ENCODE data around the gene OTULIN.

Gene OTULIN

DNA sequence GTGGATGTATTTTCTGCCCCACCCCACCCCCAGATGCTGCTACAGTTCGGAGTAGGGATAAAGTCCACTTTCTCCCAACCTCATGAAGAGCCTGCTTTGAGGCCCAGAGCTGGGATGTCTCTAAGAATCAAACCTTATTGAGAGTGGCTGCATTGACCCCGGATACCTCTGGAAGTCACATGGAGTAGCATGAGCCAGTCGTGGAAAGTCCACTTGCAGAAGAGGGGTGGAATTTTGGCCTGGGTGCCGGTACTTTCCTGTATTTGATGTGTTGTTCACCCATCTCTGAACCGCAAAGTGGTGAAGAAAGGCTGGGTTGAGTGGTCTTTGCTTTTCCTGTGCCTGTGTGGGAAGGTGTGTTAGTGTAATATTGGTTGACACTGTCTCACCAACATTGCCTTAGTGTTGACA, 3.7 kb downstream of the OTULIN start:
- no peak for DNase-seq (ENCODE audit: low read depth in 3 of 3)

DNA sequence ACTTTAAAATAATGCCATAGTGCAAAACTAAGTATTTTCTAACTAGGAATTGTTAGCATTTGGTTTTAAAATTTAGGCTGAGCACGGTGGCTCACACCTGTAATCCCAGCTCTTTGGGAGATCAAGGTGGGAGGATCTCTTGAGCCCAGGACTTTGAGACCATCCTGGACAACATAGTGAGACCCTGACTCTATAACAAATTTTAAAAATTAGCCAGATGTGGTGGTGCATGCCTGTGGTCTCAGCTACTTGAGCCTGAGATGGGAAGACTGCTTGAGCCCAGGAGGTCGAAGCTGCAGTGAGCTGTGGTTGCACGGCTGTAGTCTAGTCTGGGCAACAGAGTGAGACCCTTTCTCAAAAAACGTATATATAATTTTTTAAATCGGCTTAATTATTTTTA, 4.9 kb downstream of the OTULIN start:
- no peak for DNase-seq (ENCODE audit: low read depth in 3 of 3)

DNA sequence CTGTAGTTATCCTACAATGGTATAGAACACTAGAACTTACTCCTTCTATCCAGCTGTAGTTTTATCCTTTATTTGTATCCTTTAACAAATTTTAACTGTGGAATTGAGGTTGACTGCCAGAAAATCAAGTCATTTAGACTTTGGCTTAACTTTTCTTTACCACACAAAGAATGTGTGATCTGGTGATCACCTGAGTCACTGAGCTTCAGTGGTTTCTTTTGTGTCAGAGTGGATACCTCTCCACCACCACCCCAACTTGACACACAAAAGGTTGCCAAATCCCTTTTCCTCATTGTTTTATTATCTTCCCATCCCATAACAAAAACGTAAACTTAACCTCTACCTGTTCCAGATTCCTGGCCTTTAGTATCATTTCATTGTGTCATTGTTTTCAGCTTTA, 5.5 kb downstream of the OTULIN start:
- DNase-seq (ENCODE audit: low read depth in 3 of 3) = no peak

DNA sequence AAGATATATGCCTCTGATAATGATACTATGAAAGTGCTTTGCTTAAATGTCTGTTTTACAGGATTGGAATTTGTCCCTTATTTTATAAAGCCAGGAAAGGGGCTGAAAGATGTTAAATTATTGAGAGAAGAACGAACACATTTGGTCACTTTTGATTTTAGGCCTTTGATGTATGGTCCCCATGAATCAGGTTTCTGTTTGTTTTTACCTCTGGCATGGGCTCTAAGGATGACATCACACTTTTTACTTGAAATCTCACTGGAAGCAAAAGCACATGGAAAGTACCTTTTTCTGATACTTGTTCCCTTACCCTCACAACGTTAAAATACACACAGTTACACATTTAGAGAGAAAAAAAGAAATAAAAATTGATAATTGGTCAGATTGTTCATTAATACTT, 6.9 kb downstream of the OTULIN start:
- DNase-seq (ENCODE audit: low read depth in 3 of 3) = no peak

DNA sequence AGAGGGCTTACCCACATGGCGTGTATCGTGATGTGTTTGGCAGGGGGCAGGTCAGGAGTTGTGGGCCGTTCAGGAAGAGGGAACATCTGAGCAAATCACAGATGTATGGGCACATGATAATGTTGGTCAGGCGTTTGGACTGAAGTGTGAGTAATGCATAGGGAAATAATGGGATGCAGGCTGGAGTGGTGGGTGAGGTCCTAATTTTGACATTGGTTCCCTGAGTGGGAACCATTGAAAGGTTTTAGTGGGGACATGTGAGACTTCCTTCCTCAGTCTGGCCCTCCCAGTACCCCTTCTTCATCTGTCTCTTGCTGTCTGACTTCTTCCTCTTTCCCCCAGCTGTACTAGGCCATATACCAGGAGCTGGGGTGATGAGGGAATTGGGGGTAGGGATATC, 7.6 kb downstream of the OTULIN start:
- DNase-seq (ENCODE audit: low read depth in 3 of 3) = no peak

DNA sequence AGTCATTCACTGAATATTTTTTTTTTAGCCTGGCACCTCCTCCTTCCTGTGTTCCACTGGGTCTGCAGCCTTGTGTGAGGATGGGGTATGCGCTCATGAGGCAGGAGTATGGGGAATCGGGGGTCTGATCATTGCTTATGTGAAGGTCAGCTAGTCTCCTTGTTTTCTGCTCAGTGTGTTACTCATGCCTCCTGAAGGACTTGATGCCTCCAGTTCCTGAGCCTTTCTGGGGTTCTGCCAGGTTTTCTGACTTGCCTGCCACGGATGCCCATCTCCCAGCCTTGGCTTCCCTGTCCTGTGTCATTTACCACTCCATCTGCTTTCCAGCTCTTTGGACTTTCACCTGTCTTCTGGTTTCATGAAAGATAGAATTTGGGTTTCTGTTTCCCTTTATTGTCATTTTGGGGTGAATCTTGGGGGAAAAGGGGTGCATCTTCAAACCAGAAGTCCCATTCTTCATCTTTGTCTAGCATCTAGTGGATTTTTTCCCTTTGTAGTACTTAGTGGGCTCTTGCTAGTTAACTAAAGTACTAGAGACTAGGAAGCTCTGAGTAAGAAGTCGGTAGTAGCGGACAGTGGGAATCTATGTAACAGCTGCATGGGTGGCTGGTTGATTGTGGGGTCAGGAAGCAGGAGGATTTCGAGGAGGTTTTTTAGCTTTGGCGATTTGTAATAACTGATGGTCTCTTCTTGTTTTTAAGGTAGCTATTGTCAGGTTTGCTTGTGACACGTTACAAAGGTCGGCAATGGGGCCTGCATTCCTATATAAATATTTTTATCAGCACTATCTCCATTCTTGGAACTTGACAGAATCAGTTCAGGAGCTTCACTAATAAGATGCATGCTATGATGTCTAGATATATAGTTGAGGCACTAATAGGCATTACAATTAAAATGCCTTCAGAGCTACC, 8.2 kb downstream of the OTULIN start:
- no peak for DNase-seq (ENCODE audit: low read depth in 3 of 3)

DNA sequence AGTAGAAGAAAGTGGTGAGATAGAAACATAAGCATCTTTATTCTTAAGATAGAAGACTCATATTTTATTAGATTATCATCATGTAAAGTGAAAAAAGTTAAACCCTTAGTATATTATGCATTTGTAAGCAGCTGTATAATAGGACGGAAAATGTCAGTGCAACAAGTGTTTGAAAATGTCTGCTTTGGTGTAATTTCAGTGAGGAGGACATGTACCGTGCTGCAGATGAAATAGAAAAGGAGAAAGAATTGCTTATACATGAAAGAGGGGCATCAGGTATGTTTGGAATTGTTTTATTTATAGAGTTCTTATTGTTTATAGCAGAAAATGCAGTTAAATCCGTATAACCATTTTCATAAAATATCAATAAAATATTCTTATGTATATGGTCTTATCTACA, 8.9 kb downstream of the OTULIN start:
- no peak for DNase-seq (ENCODE audit: low read depth in 3 of 3)

DNA sequence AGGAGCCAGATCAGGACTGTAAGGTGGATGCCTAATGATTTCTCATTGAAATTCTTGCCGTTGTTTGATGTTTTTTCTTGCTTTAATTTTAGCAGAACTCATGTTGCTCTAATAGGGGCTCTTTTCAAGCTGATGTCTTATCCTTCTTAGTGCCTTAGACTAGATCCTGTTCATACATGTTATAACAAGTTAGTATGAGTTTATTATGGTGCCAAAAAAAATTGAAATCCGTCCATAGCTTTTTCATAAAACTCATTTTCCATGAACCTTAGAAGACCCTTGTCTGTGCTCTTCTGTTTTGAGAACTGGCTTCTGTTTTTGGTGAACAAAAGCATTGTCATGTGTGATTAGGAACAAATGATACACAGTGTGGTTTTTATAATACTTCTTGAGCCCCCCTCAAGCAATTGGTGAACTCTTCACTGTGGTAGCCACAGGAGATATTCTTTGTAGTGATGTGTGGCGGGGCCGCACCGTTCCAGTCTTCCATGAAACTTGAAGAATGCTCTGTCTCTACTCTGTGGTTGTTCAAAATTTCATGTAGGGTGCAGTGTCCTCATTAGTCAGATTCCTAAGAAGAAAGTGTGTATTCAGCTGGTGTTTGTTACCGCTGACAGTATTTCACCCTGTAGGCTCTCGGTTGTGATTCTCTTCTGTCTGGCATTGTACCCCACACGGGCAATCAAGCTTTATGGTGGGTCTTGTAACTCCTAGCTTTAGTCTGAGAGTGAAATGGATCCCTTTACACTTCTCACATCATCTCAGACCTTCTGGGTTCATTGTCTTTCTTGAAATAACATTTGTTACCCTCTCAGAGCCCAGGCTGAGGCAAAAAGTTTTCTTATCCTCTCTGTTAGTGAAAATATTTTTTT, 10.7 kb downstream of the OTULIN start:
- no peak for DNase-seq (ENCODE audit: low read depth in 3 of 3)

DNA sequence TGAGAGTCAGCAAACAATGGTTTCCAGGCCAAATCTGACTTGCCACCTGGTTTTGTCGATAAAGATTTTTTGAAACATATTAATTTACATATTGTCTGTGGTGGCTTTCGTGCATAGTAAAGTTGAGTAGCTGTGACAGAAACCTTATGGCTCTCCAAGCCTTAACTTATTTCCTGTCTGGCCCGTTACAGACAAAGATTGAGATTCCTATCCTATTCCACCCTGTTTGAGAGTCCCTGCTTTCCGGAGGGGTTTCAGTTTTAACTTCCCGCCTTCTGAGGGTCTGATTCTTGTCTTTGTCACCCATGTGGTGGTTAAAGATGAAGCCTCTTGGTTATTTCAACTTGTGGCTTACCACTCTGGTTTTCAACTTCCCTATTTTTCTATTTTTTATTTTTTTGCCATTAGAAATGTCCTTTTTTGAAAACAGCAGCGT, 11.4 kb downstream of the OTULIN start:
- DNase-seq (ENCODE audit: low read depth in 3 of 3) = no peak

DNA sequence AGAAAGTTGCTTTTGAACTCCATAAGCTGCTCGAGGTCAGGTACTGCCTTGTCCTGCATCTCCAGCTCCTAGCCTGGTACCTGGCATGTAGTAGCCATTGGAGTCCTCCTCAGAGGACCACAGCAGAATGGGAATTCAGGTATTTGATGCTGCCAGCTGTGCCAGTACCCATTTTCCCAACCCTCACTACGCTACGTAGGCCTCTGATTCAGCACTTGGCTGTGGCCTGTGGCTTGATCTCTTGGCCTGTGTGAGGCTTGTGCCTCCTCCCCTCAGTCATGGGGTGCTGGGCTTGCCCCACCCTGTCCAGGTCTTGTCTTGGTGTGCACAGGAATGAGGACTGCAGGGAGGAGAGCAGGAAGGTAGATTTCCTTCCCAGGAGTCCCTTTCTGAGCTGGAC, 11.8 kb downstream of the OTULIN start:
- no peak for DNase-seq (ENCODE audit: low read depth in 3 of 3)

DNA sequence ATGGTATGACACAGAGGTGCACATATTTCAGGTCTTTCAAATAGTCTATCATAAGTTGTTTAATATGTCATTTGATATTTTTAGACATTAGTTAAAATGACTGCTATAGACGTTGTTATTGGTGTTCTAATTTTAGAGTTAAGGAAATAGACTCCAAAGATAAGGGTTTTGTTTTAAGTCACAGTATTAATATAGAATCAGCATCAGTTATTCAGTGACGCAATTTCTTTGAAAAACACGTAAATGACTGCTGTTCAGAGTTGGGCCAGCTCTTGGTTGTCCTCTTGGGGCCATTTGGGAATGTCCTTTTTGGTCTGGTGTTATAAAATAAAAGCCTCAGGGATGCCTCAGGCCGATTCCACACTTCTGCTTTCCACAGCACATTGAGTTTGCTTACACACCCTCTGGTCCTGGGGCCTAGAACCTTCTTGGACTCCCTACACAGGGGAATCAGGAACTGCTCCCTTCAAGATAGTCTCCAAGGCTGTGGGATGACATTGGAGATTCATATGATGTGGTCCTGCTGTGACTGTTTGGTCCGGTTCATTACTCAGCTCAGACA, 14.3 kb downstream of the OTULIN start:
- no peak for DNase-seq (ENCODE audit: low read depth in 3 of 3)

DNA sequence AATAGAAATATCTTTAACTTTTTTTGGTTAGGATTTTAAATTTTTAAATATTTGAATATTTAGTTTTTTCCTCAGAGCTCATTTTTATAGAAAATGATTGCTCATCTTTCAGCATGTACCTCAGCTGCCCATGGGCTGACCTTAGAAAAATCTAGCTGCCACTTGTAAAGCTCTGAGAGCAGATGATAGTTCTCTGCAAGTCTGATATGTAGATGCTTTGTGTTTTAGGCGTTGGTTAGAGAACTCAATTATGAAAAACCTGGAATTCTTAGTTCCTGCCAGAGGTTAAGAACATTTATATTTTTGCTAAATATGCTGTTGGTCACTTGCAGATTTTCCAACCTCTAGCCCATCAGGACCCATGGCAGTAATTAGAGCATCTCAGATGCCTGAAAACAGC, 15.1 kb downstream of the OTULIN start:
- no peak for DNase-seq (ENCODE audit: low read depth in 3 of 3)

DNA sequence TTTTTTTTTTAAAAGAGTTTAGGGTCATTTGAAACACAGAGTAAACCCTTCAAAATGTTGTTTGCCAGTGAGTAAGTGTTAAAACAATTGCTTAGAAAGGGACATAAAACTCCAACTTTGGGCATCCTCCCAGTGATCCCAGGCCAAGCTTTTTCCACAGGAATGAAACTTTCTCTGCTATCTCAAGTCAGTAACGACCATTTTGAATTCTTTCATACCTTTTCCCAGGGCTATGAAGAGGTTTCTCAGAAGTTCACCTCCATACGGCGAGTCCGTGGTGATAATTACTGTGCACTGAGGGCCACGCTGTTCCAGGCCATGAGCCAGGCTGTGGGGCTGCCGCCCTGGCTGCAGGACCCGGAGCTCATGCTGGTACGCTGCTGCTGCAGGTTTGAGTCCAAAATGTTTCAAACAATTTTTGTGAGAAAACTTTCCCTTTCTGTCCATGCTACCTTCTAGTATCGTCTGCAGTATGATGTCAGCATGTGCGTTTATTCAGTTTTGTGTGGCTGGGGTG, 16.8 kb downstream of the OTULIN start:
- no peak for DNase-seq (ENCODE audit: low read depth in 3 of 3)

DNA sequence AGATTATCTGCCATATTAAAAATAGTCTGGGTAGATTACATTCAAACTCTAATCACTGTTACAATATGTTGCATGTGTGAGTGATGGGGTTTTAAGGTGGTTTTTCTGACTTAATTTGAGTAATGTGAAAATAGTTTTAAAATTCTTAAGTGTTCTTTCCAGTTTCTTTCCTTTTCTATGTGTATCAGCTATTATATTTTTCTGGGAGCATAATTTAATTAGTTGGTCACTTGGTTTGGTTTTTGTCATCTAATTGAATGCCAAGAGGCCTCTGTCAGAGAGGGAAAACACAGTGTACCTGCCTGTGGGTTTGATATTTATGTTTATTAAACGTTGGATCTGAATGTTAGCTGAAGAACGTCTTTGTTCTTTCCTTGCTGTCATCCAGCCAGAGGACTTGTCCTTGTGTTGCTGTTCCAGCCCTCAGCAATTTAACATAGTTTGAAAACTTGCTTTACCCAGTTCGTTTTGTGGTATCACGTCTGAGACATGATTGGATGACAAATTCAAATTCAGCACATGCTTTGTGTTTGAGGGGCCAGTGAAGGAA, 19.5 kb downstream of the OTULIN start:
- no peak for DNase-seq (ENCODE audit: low read depth in 3 of 3)

DNA sequence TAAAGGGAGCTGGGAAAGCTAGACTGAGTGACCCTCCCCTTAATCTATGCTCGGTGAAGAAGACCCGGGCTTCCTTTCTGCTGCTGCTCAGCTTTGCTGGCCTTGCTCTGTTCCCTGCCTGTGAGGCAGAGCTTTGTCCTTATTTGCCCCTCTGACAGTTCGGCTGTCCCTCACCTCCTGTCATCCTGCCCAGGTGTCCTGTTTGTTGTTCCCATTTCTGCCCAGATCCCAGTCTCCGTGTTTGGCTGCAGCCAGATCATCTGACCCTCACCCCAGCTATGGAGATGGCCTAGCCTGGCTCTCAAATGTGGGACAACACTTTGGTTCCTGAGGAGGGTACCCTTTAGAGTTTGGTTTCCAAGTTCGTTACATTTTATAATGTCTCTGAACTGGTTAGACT, 20.2 kb downstream of the OTULIN start:
- no peak for DNase-seq (ENCODE audit: low read depth in 3 of 3)

DNA sequence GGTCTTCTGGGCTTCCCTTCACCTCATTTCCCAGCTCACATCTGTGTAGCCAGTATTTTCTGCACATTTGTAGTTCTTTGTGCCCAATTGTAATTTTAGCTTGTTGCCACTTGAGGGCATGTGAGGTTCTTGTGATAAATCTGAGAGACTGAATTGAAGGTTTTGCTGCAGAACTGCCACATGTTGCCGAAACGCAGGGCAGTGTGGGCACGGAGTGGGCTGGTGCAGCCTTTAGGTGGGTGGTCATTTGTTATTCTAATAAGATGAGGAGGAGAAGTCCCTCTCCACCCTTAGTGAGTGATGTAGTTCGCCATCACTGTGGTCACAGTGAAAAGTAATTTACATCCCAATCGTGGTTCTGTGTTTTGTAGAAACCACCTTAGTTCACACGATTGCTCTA, 21.2 kb downstream of the OTULIN start:
- DNase-seq (ENCODE audit: low read depth in 3 of 3) = peak in 1 of 3 experiments; percentile 25

DNA sequence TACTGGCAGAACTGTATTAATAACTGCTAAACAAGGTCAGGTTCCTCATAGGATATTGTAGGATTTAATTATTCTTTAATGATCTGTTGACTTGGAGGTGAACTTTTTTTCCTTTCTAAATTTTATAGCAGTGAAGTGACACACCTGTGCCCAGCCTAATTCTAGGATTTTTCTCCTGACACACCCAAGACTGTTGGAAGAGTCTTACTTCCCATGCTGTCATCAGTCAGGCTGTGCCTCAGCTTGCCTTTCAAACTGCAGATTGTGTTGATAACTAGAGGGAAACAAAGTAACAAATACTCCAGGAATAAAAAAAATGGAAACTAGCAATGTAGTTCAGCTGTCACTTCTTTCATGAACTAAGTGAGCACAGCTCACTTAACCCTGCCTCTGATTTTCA, 22.0 kb downstream of the OTULIN start:
- no peak for DNase-seq (ENCODE audit: low read depth in 3 of 3)

DNA sequence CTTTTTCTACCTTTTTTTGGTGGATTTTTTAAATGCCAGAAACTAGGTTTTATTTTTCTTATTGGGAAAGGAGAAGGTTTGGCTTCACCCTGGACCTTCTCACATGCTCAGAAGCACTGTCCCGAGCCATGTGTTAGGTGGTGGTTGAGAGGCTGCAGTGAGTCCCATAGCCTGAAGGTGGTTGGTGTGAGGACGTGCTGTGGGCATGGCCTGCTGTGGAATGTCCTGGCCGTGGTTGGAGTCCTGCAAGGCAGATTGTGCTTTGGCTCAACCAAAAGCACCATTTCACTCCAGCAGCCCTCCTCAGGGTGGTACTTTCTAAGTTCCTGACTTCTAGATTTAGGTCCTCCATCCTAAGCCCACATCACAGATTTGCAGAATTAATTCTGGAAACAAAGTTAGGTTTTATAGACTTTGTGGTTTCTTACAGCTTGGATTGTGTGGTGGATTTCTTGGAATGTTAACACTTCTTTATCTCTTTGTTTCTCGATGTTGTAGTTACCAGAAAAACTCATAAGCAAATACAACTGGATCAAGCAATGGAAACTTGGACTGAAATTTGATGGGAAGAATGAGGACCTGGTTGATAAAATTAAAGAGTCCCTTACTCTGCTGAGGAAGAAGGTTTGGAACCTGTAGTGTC, 22.6 kb downstream of the OTULIN start:
- no peak for DNase-seq (ENCODE audit: low read depth in 3 of 3)

DNA sequence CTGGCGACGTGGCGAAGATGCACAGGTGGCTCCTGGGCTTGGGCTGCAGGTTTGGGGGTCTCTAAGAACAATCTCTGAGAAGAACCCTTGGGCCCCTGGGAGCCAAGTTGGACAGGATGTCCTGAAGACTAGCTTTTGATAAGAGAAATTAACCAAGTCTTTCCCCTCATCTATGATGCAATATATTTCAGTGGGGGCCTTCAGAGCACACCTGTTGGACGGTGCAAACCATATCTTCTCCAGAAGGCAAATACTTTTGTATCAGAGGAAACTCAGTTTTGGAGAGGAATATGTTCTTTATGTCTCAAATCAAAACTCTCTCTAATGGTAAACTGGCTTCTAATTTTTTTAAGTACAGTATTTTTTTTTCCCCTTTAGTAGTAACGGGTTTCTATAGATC, 28.6 kb downstream of the OTULIN start:
- no peak for DNase-seq (ENCODE audit: low read depth in 3 of 3)

DNA sequence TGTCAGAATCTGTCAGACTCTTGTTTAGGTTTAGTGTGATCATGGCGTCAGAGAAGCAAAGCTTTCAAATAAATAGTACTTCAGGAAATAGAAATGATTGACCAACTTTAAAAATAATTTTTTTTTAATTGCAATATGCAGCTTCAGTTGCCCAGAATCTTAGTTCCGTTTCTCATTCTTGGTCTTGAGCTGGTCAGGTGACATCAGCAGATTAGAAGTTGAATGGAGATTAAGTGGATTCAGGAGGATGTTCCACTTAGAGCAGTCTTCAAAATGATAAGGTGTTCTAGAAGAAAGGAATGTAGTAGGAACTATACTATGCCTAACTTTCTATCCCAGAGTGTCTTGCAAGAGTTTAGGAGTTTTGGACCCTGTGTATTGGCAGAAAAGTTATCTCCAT, 30.6 kb downstream of the OTULIN start:
- no peak for DNase-seq (ENCODE audit: low read depth in 3 of 3)

DNA sequence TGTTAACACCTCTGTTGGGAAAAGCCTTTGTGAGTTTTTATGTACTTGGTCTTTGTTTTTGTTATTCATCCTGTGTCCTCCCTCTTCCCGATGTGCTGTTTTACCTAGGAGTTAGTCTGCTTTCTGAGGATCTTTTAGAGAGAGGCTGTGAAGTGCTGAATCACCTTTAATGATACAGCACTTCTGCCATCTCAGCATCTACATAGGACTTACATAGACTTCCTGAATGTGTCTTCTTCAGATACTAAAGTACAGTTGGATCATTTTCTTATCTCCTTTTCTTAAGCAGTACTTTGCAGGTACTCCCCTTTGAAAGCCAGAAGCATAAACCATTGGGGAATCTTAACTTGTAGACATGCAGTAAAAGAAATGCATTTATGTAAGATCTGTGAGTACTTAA, 31.5 kb downstream of the OTULIN start:
- no peak for DNase-seq (ENCODE audit: low read depth in 3 of 3)

DNA sequence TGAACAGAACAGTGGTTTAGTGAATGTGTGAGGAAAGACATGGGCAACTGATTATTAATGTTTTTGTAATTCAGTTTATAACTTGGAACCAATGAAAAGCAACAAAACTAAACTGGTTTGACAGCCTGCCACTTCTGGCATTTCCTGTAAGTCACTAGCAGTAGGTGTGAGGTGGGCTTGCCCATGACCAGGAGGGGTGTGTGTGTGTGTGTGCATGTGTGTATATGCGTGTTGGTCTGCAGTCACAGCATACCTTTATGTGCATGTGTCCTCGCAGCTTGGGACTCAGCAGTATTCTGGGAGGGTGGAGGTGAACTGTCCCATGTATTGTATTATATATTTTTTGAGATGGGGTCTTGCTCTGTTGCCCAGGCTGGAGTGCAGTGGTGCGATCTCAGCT, 32.3 kb downstream of the OTULIN start:
- DNase-seq (ENCODE audit: low read depth in 3 of 3) = no peak

All from stimulated activated CD4-positive, alpha-beta T cell treated with anti-CD3 and anti-CD28 coated beads, TNF-alpha, amount 100 ng/mL, for 4 hours (primary cell).